ENCODE measurements around the gene NHERF2.

NHERF2 gene

GRCh38 chr16:2078096-2078495 is 51.4 kb downstream of the NHERF2 start:
- no peak for TF ChIP-seq CTCF (IDR thresholded peaks at IDR 0.05; ENCODE audit: low read depth, low read length)

GRCh38 chr16:2078691-2079090 is 52.0 kb downstream of the NHERF2 start:
- DNase-seq (ENCODE audit: extremely low read depth, low read depth): no peak
- TF ChIP-seq CTCF (IDR thresholded peaks at IDR 0.05; ENCODE audit: low read depth, low read length): no peak

More at GRCh38 chr16:2078096-2078495, 51.4 kb downstream of the NHERF2 start:
- no peak for DNase-seq (ENCODE audit: extremely low read depth, low read depth)

GRCh38 chr16:2079311-2079800 is 52.7 kb downstream of the NHERF2 start:
- DNase-seq (ENCODE audit: extremely low read depth, low read depth): no peak
- no peak for TF ChIP-seq CTCF (IDR thresholded peaks at IDR 0.05; ENCODE audit: low read depth, low read length)

- no peak for TF ChIP-seq CTCF (IDR thresholded peaks at IDR 0.05; ENCODE audit: low read depth, low read length)
- no peak for DNase-seq (ENCODE audit: extremely low read depth, low read depth)
These were observed 53.3 kb downstream of the NHERF2 start for GRCh38 chr16:2079991-2080390.

GRCh38 chr16:2081201-2082084 is 54.7 kb downstream of the NHERF2 start:
- DNase-seq (ENCODE audit: extremely low read depth, low read depth): no peak
- TF ChIP-seq CTCF (IDR thresholded peaks at IDR 0.05; ENCODE audit: low read depth, low read length): no peak

GRCh38 chr16:2082171-2082982 is 55.7 kb downstream of the NHERF2 start:
- DNase-seq (ENCODE audit: extremely low read depth, low read depth): no peak
- no peak for TF ChIP-seq CTCF (IDR thresholded peaks at IDR 0.05; ENCODE audit: low read depth, low read length)

- TF ChIP-seq CTCF (IDR thresholded peaks at IDR 0.05; ENCODE audit: low read depth, low read length): no peak
- no peak for DNase-seq (ENCODE audit: extremely low read depth, low read depth)
These were observed 56.3 kb downstream of the NHERF2 start for GRCh38 chr16:2082983-2083364.
